A549 treated with GW870086 at 1 μM for 4 hours (cell line): Measurements from ENCODE around the gene LAT. TPM values are rescaled to one million over a fixed set of nuclear protein-coding genes. Genes with fewer than 3 reads are reported as not detected.

ENCODE experiments used
- total RNA-seq: library from RNA; stranded (reverse); fragments of 200-300 nt; extraction: Qiagen RNA extraction; gene quantifications from 5 replicates; pipeline ENCODE4 v1.2.3, GENCODE V29; 2022; ENCODE audit warnings: low read depth

LAT gene
- 3.1 to 5.2 TPM (median 4.2 TPM) in 5 replicates for total RNA-seq

GRCh38 chr16:28984619-28985135, at the start of gene LAT:
TSS of gene LAT (plus strand) at chr16:28985052. CDS start at chr16:28985418, 366 bp downstream.

GRCh38 chr16:28950648-28951409, 34.0 kb upstream of the LAT start, which contains the start of gene NFATC2IP:
TSS of gene NFATC2IP (plus strand) at chr16:28950937. CDS start at chr16:28951012, 75 bp downstream.

GRCh38 chr16:28974437-28975157, 10.3 kb upstream of the LAT start, which contains the start of gene SPNS1:
TSS of gene SPNS1 (plus strand) at chr16:28974778. CDS start at chr16:28975152, 374 bp downstream.

Other genes with a start within 250 kb of the LAT start
- 1.3 to 1.7 TPM (median 1.4 TPM) in 5 replicates for gene NPIPB9, start 233.3 kb upstream of the LAT start, total RNA-seq
- 88.7 to 128 TPM (median 123 TPM) in 5 replicates for gene ATXN2L, start 162.1 kb upstream of the LAT start, total RNA-seq
- 220 to 315 TPM (median 293 TPM) in 5 replicates for gene TUFM, start 138.7 kb upstream of the LAT start, total RNA-seq
- 23.4 to 30.8 TPM (median 29.5 TPM) in 5 replicates for gene SH2B1, start 121.2 kb upstream of the LAT start, total RNA-seq
- 1.7 to 4.8 TPM (median 2.1 TPM) in 5 replicates for gene ATP2A1, start 106.6 kb upstream of the LAT start, total RNA-seq
- gene RABEP2, start 59.8 kb upstream of the LAT start, total RNA-seq: 9.0 to 10.3 TPM (median 9.6 TPM) in 5 replicates
- not detected in 5 replicates for gene CD19, start 53.1 kb upstream of the LAT start, total RNA-seq
- 18.9 to 27.3 TPM (median 25.7 TPM) in 5 replicates for gene NFATC2IP, start 34.1 kb upstream of the LAT start, total RNA-seq
- 54.4 to 74.8 TPM (median 72.6 TPM) in 5 replicates for gene SPNS1, start 10.3 kb upstream of the LAT start, total RNA-seq